Activated CD4-positive, alpha-beta T cell treated with anti-CD3 and anti-CD28 coated beads, Interleukin-2, amount 50 U/mL, for 16 hours (primary cell): ENCODE results near the gene RASD1.
"Not testable (repeated sequence)": the region's sequence is repeated elsewhere in the genome, so short reads cannot be mapped to it uniquely, and the experiment has no call there.

Experiments
- DNase-seq: peaks from one replicate; pipeline ENCODE4 v3.0.0-alpha.2; 2020

RASD1 gene

GRCh38 chr17:17467720-17468119 is 28.5 kb downstream of the RASD1 start:
- DNase-seq: no peak

- DNase-seq: no peak
Measured at GRCh38 chr17:17467016-17467415, 29.2 kb downstream of the RASD1 start.

- DNase-seq: no peak
Measured at GRCh38 chr17:17466511-17466910, 29.7 kb downstream of the RASD1 start.

- DNase-seq: not testable (repeated sequence)
Measured at GRCh38 chr17:17465878-17466277, 30.3 kb downstream of the RASD1 start.

GRCh38 chr17:17463821-17464220 is 32.4 kb downstream of the RASD1 start:
- DNase-seq: no peak

GRCh38 chr17:17462048-17462824 is 34.0 kb downstream of the RASD1 start:
- no peak for DNase-seq

- no peak for DNase-seq
Measured at GRCh38 chr17:17460038-17460437, 36.2 kb downstream of the RASD1 start.

- DNase-seq: no peak
Measured at GRCh38 chr17:17457680-17458079, 38.5 kb downstream of the RASD1 start.

GRCh38 chr17:17456251-17456650 is 39.9 kb downstream of the RASD1 start:
- no peak for DNase-seq

GRCh38 chr17:17455173-17455572 is 41.0 kb downstream of the RASD1 start:
- no peak for DNase-seq

GRCh38 chr17:17454700-17455099 is 41.5 kb downstream of the RASD1 start:
- DNase-seq: not testable (repeated sequence)

GRCh38 chr17:17454276-17454675 is 41.9 kb downstream of the RASD1 start:
- no peak for DNase-seq

- DNase-seq: no peak
Measured at GRCh38 chr17:17453088-17453487, 43.1 kb downstream of the RASD1 start.

GRCh38 chr17:17448723-17449122 is 47.5 kb downstream of the RASD1 start:
- no peak for DNase-seq

- DNase-seq: no peak
Measured at GRCh38 chr17:17448076-17448475, 48.1 kb downstream of the RASD1 start.

GRCh38 chr17:17447264-17447663 is 48.9 kb downstream of the RASD1 start:
- no peak for DNase-seq

GRCh38 chr17:17446666-17447155 is 49.5 kb downstream of the RASD1 start:
- no peak for DNase-seq

GRCh38 chr17:17445925-17446665 is 50.1 kb downstream of the RASD1 start:
- no peak for DNase-seq

GRCh38 chr17:17445296-17445924 is 50.8 kb downstream of the RASD1 start:
- no peak for DNase-seq
